Psoas muscle (tissue), 8 donors: ENCODE data around the gene PCBP3. TPM values are rescaled to one million over a fixed set of nuclear protein-coding genes. Genes with fewer than 3 reads are reported as not detected.

ENCODE experiments used
- ATAC-seq, 4 donors: fragments of 200-7000 bp; cut with Tn5 transposase; one replicate each; pipeline ENCODE4 v1.9.1; 2020; ENCODE audit warnings: moderate library complexity in 3 of 4, mild to moderate bottlenecking in 2 of 4
- DNase-seq, 2 donors: peaks; one replicate each; pipeline ENCODE4 v3.0.0-alpha.2; 2020
- H3K27ac ChIP-seq: fragments of 200-600 bp; one replicate; pipeline ENCODE4 v1.8.0; 2022
- H3K27me3 ChIP-seq, 3 donors: fragments of 200-600 bp in 1 of 3; one replicate each; pipeline versions ENCODE4 v1.6.1 to v1.8.0; 2013 to 2022; ENCODE audit warnings: low read length in 2 of 3, mild to moderate bottlenecking in 2 of 3, moderate library complexity in 1 of 3; ENCODE audit not compliant: insufficient read depth in 3 of 3
- H3K36me3 ChIP-seq, 2 donors: fragments of 200-600 bp in 1 of 2; one replicate each; pipeline versions ENCODE4 v1.6.1 to v1.8.0; 2013 to 2022; ENCODE audit warnings: low read depth in 1 of 2, mild to moderate bottlenecking in 1 of 2, moderate library complexity in 1 of 2; ENCODE audit not compliant: insufficient read depth in 1 of 2
- H3K4me1 ChIP-seq: fragments of 200-600 bp; one replicate; pipeline ENCODE4 v1.8.0; 2022
- H3K4me3 ChIP-seq: fragments of 200-600 bp; one replicate; pipeline ENCODE4 v1.8.0; 2022; ENCODE audit warnings: mild to moderate bottlenecking
- H3K9me3 ChIP-seq: fragments of 200-600 bp; one replicate; pipeline ENCODE4 v1.8.0; 2022
- CTCF ChIP-seq: fragments of 200-600 bp; IDR thresholded peaks from one replicate; pipeline ENCODE4 v1.8.0; 2022; ENCODE audit warnings: antibody characterized with exemption
- WGBS, 3 donors: extraction: QIAGEN DNeasy Blood & Tissue Kit; methylation state at CpG; one replicate each; pipeline versions ENCODE4 v1.1.6 to v1.1.7; 2013; 5-methylcytosine and 5-hydroxymethylcytosine counted together
- intact Hi-C, 2 donors: fragments of 100-400 bp; cut with DNase I; formaldehyde crosslinking; loops; one replicate each; pipeline versions ENCODE4 v1.11.0 to v1.14.2; 2022
- polyA plus RNA-seq, 3 donors: library from polyadenylated mRNA; stranded (reverse); fragments of 200-250 nt; gene quantifications; one replicate each; pipeline ENCODE4 v1.2.3, GENCODE V29; 2013
- total RNA-seq, 4 donors: library from RNA; stranded (reverse); fragmentation: NEBNext Ultra II Directional in 2 of 4; extraction: Animal tissue kit (Norgen Biotek cat#: 25700) in 2 of 4; gene quantifications; one replicate each; pipeline versions ENCODE4 v1.2.1 to v1.2.4, GENCODE V29; 2021 to 2023
- donor health status: healthy with polysubstance abuse.
- donor health status: DM: no; HTN: no; CAD: no; lungs with moderate emphysema.
- donor health status: Bipolar disorder and iron deficiency.
- donor health status: healthy.
- donor health status: DM: yes; HTN: yes; CAD: no.
- donor health status: DM: no; HTN: no; CAD: no.
- donor health status: DM: no; HTN: no; CAD: no.
- donor health status: DM: yes; HTN: yes; CAD: no.

PCBP3 gene
- total and polyA plus RNA-seq, 7 donors, result 0.10 to 0.91 (median 0.33) TPM; not detected in 1

GRCh38 chr21:45952974-45953373, 309.4 kb downstream of the PCBP3 start:
- H3K9me3 ChIP-seq, result no peaks in the 10 kb centered on the region
- 58 to 68% (median 64%) methylated on average over 11 of the region's 11 CpGs for WGBS, 3 donors
- ATAC-seq (no peak), DNase-seq (no peak)
- no peak overlapping the region for H3K27ac ChIP-seq
- intact Hi-C loops, result no loop called here
- no peak overlapping the region for H3K4me3 ChIP-seq
- H3K36me3 ChIP-seq, result no peaks in the 10 kb centered on the region
- no peak for TF ChIP-seq CTCF
- no peaks in the 10 kb centered on the region for H3K4me1 ChIP-seq
- H3K27me3 ChIP-seq, result peaks cover 0 to 62% (median 15%) of the 10 kb centered on the region in 3 donors

GRCh38 chr21:45954261-45954660, 310.7 kb downstream of the PCBP3 start:
- intact Hi-C loops, result no loop called here
- ATAC-seq, result peak in 1 of 4 donors; percentile 35
- H3K27me3 ChIP-seq, result peaks cover 0 to 62% (median 15%) of the 10 kb centered on the region in 3 donors

GRCh38 chr21:45954921-45955320, 311.4 kb downstream of the PCBP3 start:
- H3K36me3 ChIP-seq, result no peaks in the 10 kb centered on the region
- H3K27ac ChIP-seq, result no peak overlapping the region
- H3K4me3 ChIP-seq, result no peak overlapping the region
- peaks cover 0 to 60% (median 13%) of the 10 kb centered on the region in 3 donors for H3K27me3 ChIP-seq
- TF ChIP-seq CTCF, result no peak
- H3K4me1 ChIP-seq, result no peaks in the 10 kb centered on the region
- intact Hi-C loops, result no loop called here
- 90 to 92% (median 91%) methylated on average over 6 of the region's 6 CpGs for WGBS, 3 donors
- ATAC-seq, result no peak
- H3K9me3 ChIP-seq, result no peaks in the 10 kb centered on the region
- DNase-seq, result no peak

More at GRCh38 chr21:45954261-45954660, 310.7 kb downstream of the PCBP3 start:
- Histone ChIP-seq H3K36me3 (no peaks in the 10 kb centered on the region), H3K4me1 (no peaks in the 10 kb centered on the region), H3K9me3 (no peaks in the 10 kb centered on the region), H3K4me3 (no peak overlapping the region), H3K27ac (no peak overlapping the region)
- TF ChIP-seq CTCF, result no peak
- no peak for DNase-seq
- 14 to 35% (median 24%) methylated on average over 12 of the region's 12 CpGs for WGBS, 3 donors

- 79 to 82% (median 80%) methylated on average over 4 of the region's 4 CpGs for WGBS, 3 donors
- no peaks in the 10 kb centered on the region for H3K4me1 ChIP-seq
Observed at GRCh38 chr21:45957551-45957950, 314.0 kb downstream of the PCBP3 start.

More at GRCh38 chr21:45957551-45957950, 314.0 kb downstream of the PCBP3 start:
- H3K27ac ChIP-seq, result peak overlapping the region; percentile 46
- no peak for DNase-seq
- intact Hi-C loops, result no loop called here
- no peaks in the 10 kb centered on the region for H3K36me3 ChIP-seq
- peaks cover 0 to 39% (median 4%) of the 10 kb centered on the region in 3 donors for H3K27me3 ChIP-seq
- no peak for ATAC-seq
- no peak overlapping the region for H3K4me3 ChIP-seq
- no peak for TF ChIP-seq CTCF
- no peaks in the 10 kb centered on the region for H3K9me3 ChIP-seq
